GM12878 (cell line): Measurements from ENCODE around the gene UBE2E2. TPM values are rescaled to one million over a fixed set of nuclear protein-coding genes. Genes with fewer than 3 reads are reported as not detected.

Source experiments
- ATAC-seq: fragments of 200-7000 bp; cut with Tn5 transposase; 3 replicates; pipeline ENCODE4 v1.9.1; 2020; ENCODE audit warnings: mild to moderate bottlenecking, moderate library complexity
- BruUV-seq: library from RNA; stranded (reverse); fragments of 400-500 nt; replicated peaks from 2 replicates; lab custom pipeline; 2021; lab: Mats Ljungman, UMichigan
- CTCF ChIA-PET: fragments of 300-600 bp; sonication (Branson Sonifier 250); formaldehyde crosslinking; extraction: SDS; loops from one replicate; lab custom pipeline; 2021; ENCODE audit warnings: inconsistent platforms; lab: Yijun Ruan, JAX
- POLR2A ChIA-PET: fragments of 350-600 bp; formaldehyde crosslinking; extraction: SDS; loops from one replicate; lab custom pipeline; 2021; ENCODE audit warnings: inconsistent platforms; lab: Charles Lee
- RAD21 ChIA-PET: fragments of 300-600 bp; sonication (Branson Sonifier 250); formaldehyde crosslinking; loops from one replicate; lab custom pipeline; 2023; ENCODE audit warnings: antibody characterized with exemption; ENCODE audit not compliant: unreplicated experiment; lab: Charles Lee
- SMC1A ChIA-PET: fragments of 300-600 bp; sonication (Branson Sonifier 250); formaldehyde crosslinking; loops from one replicate; lab custom pipeline; 2023; ENCODE audit not compliant: unreplicated experiment, uncharacterized antibody; lab: Charles Lee
- DNase-seq: peaks from one replicate; pipeline ENCODE4 v3.0.0-alpha.2; 2011; ENCODE audit warnings: low read depth, low spot score
- FAIRE-seq: peaks from 3 replicates; lab custom pipeline; 2011; peaks lifted over from hg19 to GRCh38; lab: Jason Lieb, UNC
- H2AFZ ChIP-seq: 2 replicates; pipeline ENCODE4 v1.6.0; 2011; ENCODE audit warnings: low read depth, low read length, control low read depth; ENCODE audit not compliant: control insufficient read depth
- H3K27ac ChIP-seq: 2 replicates; pipeline ENCODE4 v1.5.1; 2011; ENCODE audit warnings: control low read depth; ENCODE audit not compliant: control insufficient read depth, insufficient read depth
- H3K27me3 ChIP-seq, 2 experiments: replicated peaks in 1 of 2; 2 replicates each; pipeline versions ENCODE4 v1.6.0 to v1.6.1; 2011; ENCODE audit warnings: low read length in 1 of 2; ENCODE audit not compliant: control insufficient read depth in 2 of 2, insufficient read depth in 2 of 2
- H3K36me3 ChIP-seq, 2 experiments: 2 replicates each; pipeline ENCODE4 v1.5.1; 2011; ENCODE audit warnings: low read length in 1 of 2; ENCODE audit not compliant: control insufficient read depth in 2 of 2, insufficient read depth in 2 of 2
- H3K4me1 ChIP-seq: 2 replicates; pipeline ENCODE4 v1.6.1; 2011; ENCODE audit warnings: mild to moderate bottlenecking, low read length, moderate library complexity, mixed read lengths; ENCODE audit not compliant: control insufficient read depth, insufficient read depth
- H3K4me2 ChIP-seq: 2 replicates; pipeline ENCODE4 v1.6.0; 2011; ENCODE audit warnings: control low read depth; ENCODE audit not compliant: control insufficient read depth, insufficient read depth
- H3K4me3 ChIP-seq: fragments of 200-600 bp; sonication (generic); 2 replicates; pipeline ENCODE4 v1.5.1; 2016
- H3K79me2 ChIP-seq: 2 replicates; pipeline ENCODE4 v1.6.0; 2011; ENCODE audit warnings: low read length; ENCODE audit not compliant: control insufficient read depth, insufficient read depth
- H3K9ac ChIP-seq: 2 replicates; pipeline ENCODE4 v1.8.0; 2011; ENCODE audit warnings: low read length, control low read depth, mixed read lengths; ENCODE audit not compliant: control insufficient read depth, insufficient read depth
- H3K9me3 ChIP-seq: replicated peaks from 3 replicates; pipeline ENCODE4 v1.5.1; 2011; ENCODE audit warnings: mild to moderate bottlenecking, low read length; ENCODE audit not compliant: control insufficient read depth, insufficient read depth
- H4K20me1 ChIP-seq: 2 replicates; pipeline ENCODE4 v1.6.0; 2011; ENCODE audit not compliant: control insufficient read depth, insufficient read depth
- CHD4 ChIP-seq: fragments of 200-600 bp; sonication (generic); IDR thresholded peaks from 2 replicates; pipeline ENCODE4 v1.6.1; 2016; ENCODE audit warnings: mild to moderate bottlenecking
- DPF2 ChIP-seq: fragments of 450-650 bp; IDR thresholded peaks from 2 replicates; pipeline ENCODE4 v1.6.1; 2017; ENCODE audit warnings: mild to moderate bottlenecking
- LARP7 ChIP-seq: fragments of 450-650 bp; IDR thresholded peaks from 2 replicates; pipeline ENCODE4 v1.6.1; 2017; ENCODE audit warnings: mild to moderate bottlenecking
- MEF2B ChIP-seq: fragments of 450-650 bp; IDR thresholded peaks from 2 replicates; pipeline ENCODE4 v1.6.1; 2018; ENCODE audit warnings: mild to moderate bottlenecking, moderate library complexity; ENCODE audit not compliant: partially characterized antibody, poor library complexity, severe bottlenecking
- YY1 ChIP-seq: IDR thresholded peaks from 2 replicates; pipeline ENCODE4 v1.6.1; 2011; ENCODE audit warnings: low read depth, mild to moderate bottlenecking, low read length
- WGBS: methylation state at CpG from one replicate; pipeline ENCODE4 v1.1.6; 2016; ENCODE audit warnings: low lambda C conversion rate; ENCODE audit not compliant: insufficient replicate concordance, insufficient coverage; ENCODE audit errors: missing lambda C conversion rate; 5-methylcytosine and 5-hydroxymethylcytosine counted together
- in situ Hi-C: fragments of 300-500 bp; cut with MboI; formaldehyde crosslinking; loops from 9 replicates; pipeline ENCODE4 v1.14.3; 2018; ENCODE audit warnings: mixed read lengths
- intact Hi-C: fragments of 100-400 bp; cut with micrococcal nuclease; formaldehyde crosslinking; loops from one replicate; pipeline ENCODE4 v1.14.2; 2022; ENCODE audit not compliant: unreplicated experiment
- polyA plus RNA-seq, 11 experiments: library from polyadenylated mRNA; depleted of rRNA in 4 of 11; unstranded in 6 of 11; stranded (reverse) in 5 of 11; fragments of >200 nt; fragmentation: Nextera tagmentation in 4 of 11; fragmentation: Illumina TruSeq in 1 of 11; extraction: Ambion mirVana in 4 of 11; extraction: Trizol in 1 of 11; gene quantifications; 1 replicate in 1 of 11; 2 replicates in 10 of 11; pipeline versions ENCODE4 v1.2.1 to v1.2.3, GENCODE V29; 2011 to 2016; ENCODE audit warnings: inconsistent platforms in 2 of 11, missing spikeins in 2 of 11, low read depth in 1 of 11
- total RNA-seq, 4 experiments: library from RNA; depleted of rRNA in 3 of 4; stranded (reverse); fragments of >200 nt in 3 of 4; fragmentation: Illumina TruSeq in 1 of 4; extraction: Trizol in 1 of 4; gene quantifications; 2 replicates each; pipeline versions ENCODE4 v1.2.1 to v1.2.3, GENCODE V29; 2013 to 2021

The UBE2E2 gene
- total and polyA plus RNA-seq, 10 of the 15 experiments (the other 5 are each of a cell fraction or from before 2014, with no cell fraction given) = 8.7 to 71.0 (median 36.4) TPM

GRCh38 chr3:23594066-23594465 lies 390.9 kb downstream of the UBE2E2 start:
- CTCF ChIA-PET = interaction anchor here (0.6 to 2.4 kb wide), 3 partner anchors 60 to 199 kb away, joined by 3 to 14 read pairs (median 8); no protein-coding TSS in a partner anchor

GRCh38 chr3:23594894-23595670 lies 392.0 kb downstream of the UBE2E2 start:
- H2AFZ ChIP-seq = no peak overlapping the region
- no peaks in the 10 kb centered on the region for H3K79me2 ChIP-seq
- ChIA-PET POLR2A (interaction anchor here (0.6 to 1.1 kb wide), 2 partner anchors 8 to 358 kb away, joined by 3 read pairs; no protein-coding TSS in a partner anchor), CTCF (interaction anchor here (1.3 to 2.4 kb wide), 3 partner anchors 59 to 166 kb away, joined by 3 to 8 read pairs (median 3); no protein-coding TSS in a partner anchor), SMC1A (interaction anchor here (0.9 to 4.0 kb wide), 11 partner anchors 19 to 515 kb away, joined by 3 to 24 read pairs (median 4); no protein-coding TSS in a partner anchor), RAD21 (interaction anchor here (0.5 to 3.6 kb wide), 9 partner anchors 42 to 214 kb away, joined by 3 to 27 read pairs (median 8); no protein-coding TSS in a partner anchor)
- H3K9ac ChIP-seq = no peak overlapping the region
- intact Hi-C loops = loop anchor here (5.0 kb wide), 4 partner anchors 57 to 393 kb away; partner anchors contain the start of genes UBE2E1 and UBE2E2
- peaks cover 1% of the 10 kb centered on the region; the same call in 2 of the 3 replicates for H3K9me3 ChIP-seq
- TF ChIP-seq DPF2 (no peak), MEF2B (peak; percentile 49)
- BruUV-seq = no TSS peak
- H3K4me1 ChIP-seq = peaks cover 37% of the 10 kb centered on the region
- H3K4me3 ChIP-seq = no peak overlapping the region
- DNase-seq (no peak), ATAC-seq (no peak), FAIRE-seq (no peak)
- H3K27ac ChIP-seq = no peak overlapping the region
- H3K36me3 ChIP-seq = peaks cover 0 to 2% of the 10 kb centered on the region in 2 experiments; a peak in 1 of 4 replicates
- in situ Hi-C loops = no loop called here
- H3K4me2 ChIP-seq = no peak overlapping the region
- H4K20me1 ChIP-seq = no peaks in the 10 kb centered on the region
- WGBS = 78% methylated on average over 5 of the region's 5 CpGs
- H3K27me3 ChIP-seq = no peaks in the 10 kb centered on the region

More at GRCh38 chr3:23594066-23594465, 390.9 kb downstream of the UBE2E2 start:
- no peaks in the 10 kb centered on the region for H4K20me1 ChIP-seq
- H3K79me2 ChIP-seq = no peaks in the 10 kb centered on the region
- no TSS peak for BruUV-seq
- DNase-seq (no peak), FAIRE-seq (no peak), ATAC-seq (no peak)
- H3K36me3 ChIP-seq = peaks cover 0 to 2% of the 10 kb centered on the region in 2 experiments; a peak in 1 of 4 replicates
- H2AFZ ChIP-seq = no peak overlapping the region
- H3K9me3 ChIP-seq = peaks cover 1% of the 10 kb centered on the region; the same call in 2 of the 3 replicates
- in situ Hi-C loops (no loop called here), intact Hi-C loops (loop anchor here (5.0 kb wide), 4 partner anchors 58 to 392 kb away; partner anchors contain the start of genes UBE2E1 and UBE2E2)
- POLR2A ChIA-PET = interaction anchor here (1.1 to 1.7 kb wide), 4 partner anchors 9 to 152 kb away, joined by 3 to 12 read pairs (median 4); no protein-coding TSS in a partner anchor
- SMC1A ChIA-PET = interaction anchor here (0.9 to 4.0 kb wide), 29 partner anchors 10 to 514 kb away, joined by 3 to 24 read pairs (median 4); no protein-coding TSS in a partner anchor
- no peaks in the 10 kb centered on the region for H3K27me3 ChIP-seq
- no peak overlapping the region for H3K4me3 ChIP-seq
- H3K4me1 ChIP-seq = peaks cover 37% of the 10 kb centered on the region
- no peak overlapping the region for H3K9ac ChIP-seq
- no peak overlapping the region for H3K27ac ChIP-seq
- no peak overlapping the region for H3K4me2 ChIP-seq
- TF ChIP-seq YY1 (no peak), LARP7 (0 out of 2 replicates have a peak, but pooled peaks have one; percentile 23), CHD4 (no peak)
- RAD21 ChIA-PET = interaction anchor here (0.7 to 3.6 kb wide), 15 partner anchors 12 to 339 kb away, joined by 3 to 27 read pairs (median 8); no protein-coding TSS in a partner anchor
- 72% methylated on average over 4 of the region's 4 CpGs for WGBS
